Stimulated activated CD8-positive, alpha-beta memory T cell treated with anti-CD3 and anti-CD28 coated beads, Interleukin-12 subunit alpha, Interleukin-12 subunit beta, amount 100 ng/mL, for 1 hour (primary cell): Measurements from ENCODE around the gene ECPAS.
"Not testable (repeated sequence)": the region's sequence is repeated elsewhere in the genome, so short reads cannot be mapped to it uniquely, and the experiment has no call there.

Experiments
- DNase-seq: peaks from one replicate; pipeline ENCODE4 v3.0.0-alpha.2; 2020; ENCODE audit warnings: low read depth

Gene ECPAS

DNA sequence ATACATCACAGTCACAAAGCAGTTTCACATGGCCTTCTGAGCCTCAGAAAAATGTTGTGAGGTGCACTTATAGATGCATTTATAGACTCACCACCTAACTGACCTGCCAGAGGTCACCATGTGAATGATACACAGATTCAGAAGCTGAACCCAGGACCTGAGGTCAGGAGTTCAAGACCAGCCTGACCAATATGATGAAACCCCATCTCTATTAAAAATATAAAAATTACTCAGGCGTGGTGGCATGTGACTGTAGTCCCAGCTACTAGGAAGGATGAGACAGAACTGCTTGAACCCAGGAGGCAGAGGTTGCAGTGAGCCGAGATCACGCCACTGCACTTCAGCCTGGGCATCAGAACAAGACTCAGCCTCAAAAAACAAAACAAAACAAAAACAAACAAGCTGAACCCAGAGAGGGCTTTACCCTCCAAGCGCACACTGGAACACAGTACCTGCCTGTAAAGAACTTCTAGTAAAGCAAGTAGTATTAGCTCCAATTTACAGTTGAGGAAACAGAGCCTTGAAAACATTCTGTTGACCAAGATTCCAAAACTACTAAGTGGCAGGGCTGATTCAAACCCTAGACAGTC is 16.3 kb downstream of the ECPAS start:
- no peak for DNase-seq

DNA sequence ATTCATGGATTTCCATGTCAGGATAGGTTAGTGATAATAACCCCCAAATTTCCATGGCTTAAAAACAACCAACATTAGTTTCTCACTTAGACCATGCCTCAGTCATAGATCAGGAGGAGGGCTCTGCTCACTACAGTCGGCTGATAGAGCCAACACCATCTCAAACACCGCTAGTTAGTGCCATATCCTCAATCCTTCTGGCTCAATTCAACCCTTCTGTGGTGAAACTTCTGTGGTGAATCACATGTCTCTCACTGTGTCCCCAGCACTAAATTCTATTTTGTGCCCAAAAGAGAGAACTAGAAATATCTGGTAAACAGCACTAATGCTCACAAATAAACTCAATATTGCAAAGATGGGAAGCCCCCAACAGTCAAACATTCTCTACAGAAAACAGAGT is 21.1 kb downstream of the ECPAS start:
- no peak for DNase-seq

DNA sequence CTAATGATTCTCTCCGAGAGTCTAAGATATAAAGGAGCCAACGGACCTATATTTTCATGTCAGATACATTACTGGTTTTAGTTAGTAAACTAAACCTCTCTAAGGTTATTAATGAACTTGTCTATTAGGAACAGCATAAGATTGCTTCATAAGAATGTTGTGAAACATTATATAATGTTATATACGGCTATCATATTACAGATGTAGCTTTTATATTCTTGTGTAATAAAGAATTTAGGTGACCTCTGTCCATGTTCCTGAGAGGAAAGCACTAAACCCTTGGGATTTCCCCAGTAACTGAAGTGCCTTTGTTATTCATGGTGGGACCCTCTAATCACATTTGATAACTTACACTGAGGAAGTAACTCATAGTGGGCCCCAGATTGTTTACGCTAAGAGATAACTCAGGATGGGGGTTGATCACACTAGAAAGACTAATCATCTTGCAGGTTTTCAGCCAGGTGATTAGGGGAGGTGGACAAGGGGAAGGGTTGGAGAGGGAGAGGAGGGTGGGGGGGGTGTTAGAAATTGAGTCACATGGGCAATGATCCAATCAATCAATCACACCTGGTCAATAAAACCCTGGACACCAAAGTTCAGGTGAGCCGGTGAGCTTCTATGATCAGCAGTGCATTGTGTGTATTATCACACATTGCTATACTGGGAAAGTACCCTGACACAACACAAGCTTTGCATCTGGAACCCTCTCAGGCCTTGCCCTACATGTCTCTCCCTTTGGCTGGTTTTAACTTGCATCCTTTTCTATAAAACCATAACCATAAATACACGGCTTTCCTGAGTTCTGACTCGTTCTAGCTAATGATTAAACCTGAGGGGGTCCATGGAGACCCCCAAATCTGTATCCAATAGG is 25.8 kb downstream of the ECPAS start:
- DNase-seq = no peak

DNA sequence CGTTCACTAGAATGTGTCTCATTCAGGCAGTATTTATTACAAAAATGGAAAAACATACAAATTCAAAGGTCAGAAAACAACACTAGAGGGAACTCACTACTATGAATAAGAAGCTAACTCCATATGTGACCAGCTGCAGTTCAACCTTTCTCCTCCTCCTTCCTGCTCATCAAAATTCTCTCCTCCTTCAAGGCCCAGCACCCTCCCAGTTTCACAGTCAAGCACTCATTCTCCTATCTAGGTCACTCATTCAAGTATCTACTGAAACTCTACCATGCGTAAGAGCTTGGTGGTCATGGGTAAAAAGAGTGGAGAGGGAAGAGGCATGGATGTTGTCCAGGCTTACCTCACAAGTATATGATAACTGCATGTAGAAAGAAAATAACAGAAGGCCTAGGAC is 27.7 kb downstream of the ECPAS start:
- DNase-seq = no peak

DNA sequence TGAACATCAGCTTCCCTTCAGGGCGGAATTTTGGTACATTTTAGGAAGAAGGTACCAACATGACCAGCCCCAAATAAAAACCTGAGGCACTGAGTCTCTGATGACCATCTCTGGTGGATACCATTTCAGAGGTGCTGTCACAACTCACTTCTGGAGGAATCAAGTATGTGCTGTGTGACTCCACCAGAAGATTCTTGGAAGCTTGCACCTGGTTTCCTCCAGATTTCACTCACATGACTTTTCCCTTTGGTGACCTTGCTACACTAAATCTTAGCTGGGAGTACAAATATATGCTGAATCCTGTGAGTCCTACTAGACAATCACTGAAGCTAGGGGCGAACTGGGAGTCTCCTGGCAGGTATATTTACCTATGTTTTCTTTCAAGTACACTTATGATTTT is 28.5 kb downstream of the ECPAS start:
- no peak for DNase-seq

DNA sequence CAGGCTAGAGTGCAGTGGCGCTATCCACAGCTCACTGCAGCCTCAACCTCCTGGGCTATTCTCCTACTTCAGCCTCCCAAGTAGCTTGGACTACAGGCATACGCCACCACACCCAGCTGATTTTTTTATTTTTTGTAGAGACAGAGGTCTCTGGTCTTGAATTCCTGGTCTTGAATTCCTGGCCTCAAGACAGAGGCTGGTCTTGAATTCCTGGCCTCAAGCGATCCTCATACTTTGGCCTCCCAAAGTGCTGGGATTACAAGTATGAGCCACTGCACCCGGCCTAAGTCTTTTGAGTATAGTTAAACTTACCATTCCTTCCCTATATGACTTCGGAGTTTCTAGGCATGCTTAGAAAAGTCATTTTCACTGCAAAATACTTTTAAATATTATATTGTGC is 29.4 kb downstream of the ECPAS start:
- no peak for DNase-seq

DNA sequence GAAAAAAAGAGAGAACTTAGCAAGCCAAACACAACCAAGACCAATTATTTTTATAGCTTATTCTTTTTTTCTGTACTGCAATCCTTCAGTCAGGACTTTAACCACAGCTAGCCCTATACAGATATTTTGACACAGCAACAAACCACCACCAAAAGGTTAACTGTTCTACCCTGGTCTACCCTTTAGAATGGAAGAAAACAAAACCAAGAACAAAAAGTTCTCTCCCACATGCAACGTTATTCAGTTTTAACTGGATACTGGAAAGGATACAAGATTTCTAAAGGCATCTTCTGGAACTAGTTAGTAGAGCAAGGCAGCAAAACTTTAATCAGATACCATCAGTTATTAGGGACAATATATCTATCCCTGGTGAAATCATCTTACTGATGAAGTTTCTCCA is 32.6 kb downstream of the ECPAS start:
- DNase-seq = no peak

DNA sequence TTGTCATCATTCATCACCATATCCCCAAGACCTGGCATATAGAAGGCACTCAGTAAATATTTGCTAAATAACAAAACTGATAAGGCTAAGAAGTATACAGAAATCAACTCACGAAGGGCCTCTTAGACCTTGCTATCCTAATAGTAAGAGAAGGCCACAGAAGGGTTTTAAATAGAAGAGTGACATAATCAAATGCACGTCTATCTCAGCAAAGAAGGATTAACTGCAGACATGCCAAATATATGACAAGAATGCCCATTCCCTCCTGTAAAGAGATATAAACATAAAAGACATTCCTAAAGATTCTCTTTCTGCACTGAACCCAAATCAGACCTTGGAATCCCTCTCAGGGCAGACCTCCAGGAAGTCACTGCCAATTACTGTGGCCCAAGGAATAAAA is 34.1 kb downstream of the ECPAS start:
- DNase-seq = no peak

DNA sequence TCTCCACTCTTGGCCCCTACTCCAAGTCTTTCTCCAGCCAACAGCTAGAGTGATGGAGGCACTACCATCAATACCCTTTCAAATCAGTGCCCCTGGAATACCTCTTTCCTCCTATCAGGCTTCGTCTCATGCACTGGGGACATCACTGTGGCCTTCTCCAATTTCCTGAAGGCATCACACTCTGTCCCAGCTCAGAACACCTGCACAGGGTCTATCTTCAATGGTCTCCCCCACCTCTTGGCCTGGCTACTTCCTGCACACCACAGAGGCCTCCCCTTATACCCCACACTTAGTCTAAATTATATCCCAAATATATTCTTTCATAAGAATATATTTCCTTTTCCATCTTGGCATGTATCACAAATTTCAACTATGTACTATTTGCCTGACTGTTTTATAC is 34.5 kb downstream of the ECPAS start:
- no peak for DNase-seq

DNA sequence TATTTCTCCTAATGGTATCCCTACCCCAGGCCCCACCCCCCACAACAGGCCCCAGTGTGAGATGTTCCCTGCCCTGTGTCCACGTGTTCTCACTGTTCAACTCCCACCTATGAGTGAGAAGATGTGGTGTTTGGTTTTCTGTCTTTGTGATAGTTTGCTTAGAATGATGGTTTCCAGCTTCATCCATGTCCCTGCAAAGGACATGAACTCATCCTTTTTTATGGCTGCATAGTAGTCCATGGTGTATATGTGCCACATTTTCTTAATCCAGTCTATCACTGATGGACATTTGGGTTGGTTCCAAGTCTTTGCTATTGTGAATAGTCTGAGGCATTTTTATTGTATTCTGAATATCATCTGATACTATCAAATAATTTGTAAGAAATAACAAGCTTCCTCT is 38.4 kb downstream of the ECPAS start:
- DNase-seq = not testable (repeated sequence)

DNA sequence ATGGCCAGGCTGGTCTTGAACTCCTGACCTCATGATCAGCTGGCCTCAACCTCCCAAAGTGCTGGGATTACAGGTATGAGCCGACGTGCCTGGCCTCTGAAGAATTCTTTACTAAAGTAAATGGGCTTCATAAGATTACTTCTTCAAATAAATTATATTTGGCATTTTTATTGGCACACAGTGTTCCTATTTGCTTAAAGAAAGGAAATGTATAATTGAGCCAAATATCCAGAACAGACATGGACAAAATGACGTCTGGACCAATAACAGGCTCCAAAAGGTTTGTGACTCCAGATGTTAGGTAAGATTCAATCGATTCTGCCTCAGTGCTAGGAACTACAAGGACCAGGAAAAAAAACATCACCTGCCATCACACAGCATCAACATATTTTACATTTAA is 40.7 kb downstream of the ECPAS start:
- no peak for DNase-seq

DNA sequence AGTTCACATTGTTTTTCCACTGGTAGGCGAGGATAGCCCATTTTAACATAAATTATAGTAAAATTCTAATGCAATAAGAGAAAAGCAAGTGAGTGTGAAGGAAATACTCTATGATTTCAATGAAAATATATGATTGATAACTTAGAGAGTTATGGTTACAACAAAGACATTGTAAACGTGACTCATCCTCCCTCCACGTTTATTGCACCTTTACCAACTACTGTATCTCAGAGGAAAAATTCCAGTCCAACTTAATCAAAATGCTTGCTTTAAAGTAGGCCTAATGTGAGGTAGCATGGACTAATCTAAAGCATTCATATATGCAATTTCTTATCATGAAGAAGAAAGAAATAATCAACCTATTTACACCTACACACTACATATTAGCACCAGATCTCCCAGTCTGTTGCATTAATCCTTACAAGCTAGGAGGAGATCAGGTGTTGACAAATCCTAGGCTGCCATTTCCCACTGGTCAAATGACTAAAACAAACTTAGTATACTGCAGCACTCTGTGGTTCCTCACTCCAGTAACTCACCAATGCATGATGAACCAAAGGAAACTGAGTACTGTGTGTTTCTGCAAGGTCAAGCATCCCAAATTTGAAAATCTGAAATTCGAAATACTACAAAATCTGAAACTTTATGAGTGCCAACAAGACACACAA is 41.7 kb downstream of the ECPAS start:
- no peak for DNase-seq

DNA sequence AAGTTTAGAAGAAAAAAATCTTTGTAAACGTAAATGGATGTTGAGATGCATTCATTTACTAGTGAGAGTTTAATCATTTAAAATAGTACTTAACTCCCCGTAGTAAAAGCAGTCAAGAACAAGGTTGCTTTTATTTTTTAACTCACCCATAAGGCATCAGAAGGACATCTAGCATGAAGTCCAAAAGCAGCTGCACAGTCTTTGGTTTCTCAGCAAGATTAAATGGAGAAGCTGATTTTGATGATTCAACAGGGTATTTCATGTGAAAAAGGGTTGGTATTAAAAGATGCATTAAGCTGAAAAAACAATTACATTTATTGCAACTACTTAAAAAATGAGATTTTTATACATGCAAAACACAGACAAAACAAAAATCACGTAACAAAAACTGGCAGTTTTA is 44.0 kb downstream of the ECPAS start:
- no peak for DNase-seq

DNA sequence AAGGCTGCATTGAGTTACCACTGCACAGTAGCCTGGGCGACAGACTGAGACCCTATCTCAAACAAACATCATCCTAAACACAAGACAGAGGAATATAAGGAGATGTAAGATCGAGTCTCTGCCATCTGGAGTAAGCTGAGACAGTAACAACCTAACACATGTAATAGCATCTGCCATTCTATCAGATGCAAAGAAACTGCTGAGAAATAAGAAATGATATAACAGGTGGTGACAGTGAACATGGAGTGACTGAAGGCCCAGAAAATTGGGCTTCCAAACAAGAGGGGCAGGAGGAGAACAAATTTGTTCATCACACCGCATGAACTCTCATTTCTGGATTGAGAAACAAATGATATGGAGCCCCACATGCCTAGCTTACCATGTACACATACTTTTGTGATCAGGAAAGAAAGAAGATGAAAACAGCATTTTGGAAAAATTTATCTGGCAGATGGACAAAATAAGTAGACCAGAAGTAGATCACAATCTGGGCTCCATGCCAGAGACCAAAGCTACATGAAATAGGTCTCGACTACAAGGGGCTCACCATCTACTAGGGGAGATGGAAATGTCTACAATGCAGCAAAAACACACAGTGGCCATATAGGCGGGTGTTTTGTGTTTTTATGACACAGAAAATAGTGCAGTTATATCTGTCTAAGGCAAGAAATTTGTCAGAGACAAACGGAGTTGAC is 45.5 kb downstream of the ECPAS start:
- DNase-seq = no peak

DNA sequence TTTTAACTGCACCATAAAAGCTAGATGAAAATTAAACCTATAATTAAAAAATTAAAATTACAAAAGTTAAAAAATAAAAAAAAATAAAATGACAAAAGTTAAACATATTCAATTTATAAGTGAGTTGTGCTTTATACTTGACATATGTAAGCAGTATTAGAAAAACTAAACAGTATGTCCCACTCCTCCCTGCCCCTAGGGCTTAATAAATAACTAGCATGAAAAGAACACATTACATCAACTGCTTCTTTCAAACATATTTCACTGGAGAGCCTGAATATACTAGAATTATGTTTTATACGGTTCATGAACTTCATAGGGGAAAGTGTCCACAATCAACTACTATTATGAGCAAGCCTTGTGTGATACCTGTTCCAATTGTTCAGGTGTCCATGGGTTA is 47.6 kb downstream of the ECPAS start:
- DNase-seq = no peak

DNA sequence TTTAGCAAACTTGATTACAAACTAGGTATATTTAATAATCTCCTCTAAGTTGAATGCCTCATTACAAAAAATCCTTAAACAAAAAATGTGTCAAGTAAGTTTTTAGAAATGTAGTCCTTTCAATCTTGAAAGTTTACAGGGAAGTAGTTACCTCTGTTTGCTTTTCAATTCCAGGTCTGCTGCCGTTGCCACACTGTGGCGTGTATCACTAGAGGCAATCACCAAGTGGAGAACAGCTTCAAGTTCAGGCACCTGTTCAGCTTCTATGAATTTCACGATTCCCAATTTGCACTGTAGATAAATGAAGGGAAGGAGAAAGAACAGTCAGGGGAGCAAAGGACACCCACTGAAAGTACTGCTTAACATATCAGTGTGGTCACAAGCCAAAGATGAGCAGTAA is 51.1 kb downstream of the ECPAS start:
- DNase-seq = no peak

DNA sequence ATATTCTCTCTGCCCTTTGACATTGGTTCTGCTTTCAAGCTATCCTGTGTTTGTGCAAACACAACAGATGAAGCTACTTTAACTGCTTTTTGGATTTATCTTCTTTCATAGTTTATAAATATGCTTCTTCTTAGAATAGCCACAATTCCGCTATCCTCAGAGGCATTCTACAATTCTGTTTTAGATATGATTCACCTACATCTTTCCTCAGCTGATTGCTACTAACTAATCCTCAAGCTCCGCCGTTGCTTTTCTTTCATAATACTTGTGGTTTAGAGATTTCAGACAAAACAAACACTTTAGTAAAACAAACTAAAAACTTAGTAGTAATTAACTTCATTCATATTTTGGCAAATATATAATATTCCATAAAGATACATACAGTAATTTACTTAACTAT is 52.5 kb downstream of the ECPAS start:
- DNase-seq = no peak

DNA sequence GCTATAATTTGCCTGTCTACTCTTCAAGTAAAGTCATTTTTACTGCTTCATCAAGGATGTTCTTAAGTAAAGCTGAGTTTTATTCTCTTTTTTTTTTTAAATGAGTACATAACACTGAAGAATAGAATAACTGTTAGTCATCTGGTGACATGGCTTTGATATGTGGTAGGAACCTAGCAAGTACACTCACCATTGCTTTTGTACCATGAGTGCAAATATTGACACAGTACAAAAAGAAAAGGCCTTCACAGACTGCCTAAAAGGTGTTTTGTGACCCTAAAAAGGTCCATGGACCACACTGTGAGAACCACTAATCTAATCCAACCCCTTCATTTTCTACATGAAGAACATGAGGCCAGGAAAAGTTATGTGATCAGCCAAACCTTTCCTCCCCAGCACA is 55.0 kb downstream of the ECPAS start:
- no peak for DNase-seq

DNA sequence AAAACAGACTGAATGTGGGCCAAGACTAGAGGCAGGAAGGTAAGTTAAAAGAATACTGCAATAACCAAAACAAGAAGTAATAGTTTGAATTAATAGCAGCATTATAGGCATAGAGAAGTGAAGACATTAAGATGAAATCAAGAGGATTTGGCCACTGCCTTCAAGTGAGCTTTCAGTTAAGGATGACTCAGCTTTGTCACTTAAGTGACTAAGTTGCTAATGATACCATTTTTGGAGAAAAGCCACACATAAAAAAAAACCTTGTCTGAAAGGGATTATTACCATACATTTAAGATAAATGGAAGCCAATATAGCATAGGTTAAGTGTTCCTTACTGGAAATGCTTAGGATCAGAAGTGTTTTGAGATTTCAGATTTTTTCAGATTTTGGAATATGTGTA is 57.0 kb downstream of the ECPAS start:
- no peak for DNase-seq

DNA sequence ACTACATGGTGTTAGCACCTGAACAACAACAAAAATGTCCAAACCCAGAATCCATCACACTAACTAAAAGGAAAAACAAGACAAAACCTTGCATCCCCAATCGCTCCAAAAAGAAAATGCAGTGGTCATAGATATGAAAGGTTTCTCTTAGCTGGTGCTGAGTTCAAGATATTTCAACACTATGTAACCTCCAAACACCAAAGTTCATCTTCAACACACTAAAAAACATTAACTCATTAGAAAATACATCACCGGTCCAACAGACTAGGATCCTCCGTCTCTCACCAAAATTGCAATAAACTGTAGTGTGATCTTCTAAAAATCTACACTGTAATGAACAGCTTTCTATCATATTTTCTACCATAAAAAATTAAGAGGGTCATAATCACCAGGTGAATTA is 60.8 kb downstream of the ECPAS start:
- no peak for DNase-seq

DNA sequence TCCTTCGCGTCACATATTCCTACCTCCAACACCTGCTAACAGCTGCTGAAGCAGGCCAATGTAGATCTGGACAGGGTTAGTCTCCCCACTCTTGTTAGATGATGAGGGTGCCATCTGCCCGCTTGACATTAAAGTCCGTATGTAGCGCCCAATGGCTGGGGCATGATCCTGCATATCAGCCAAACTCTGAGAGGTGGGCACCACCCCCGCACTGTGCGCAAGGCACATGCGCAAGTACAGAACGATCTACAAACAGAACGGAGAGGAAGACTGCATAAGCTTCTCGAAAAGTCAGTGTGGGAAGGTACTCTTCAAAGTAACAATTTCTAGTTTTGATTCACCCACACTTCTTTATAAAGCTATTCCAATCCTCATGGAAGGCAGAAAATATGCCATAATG is 69.8 kb downstream of the ECPAS start:
- no peak for DNase-seq

DNA sequence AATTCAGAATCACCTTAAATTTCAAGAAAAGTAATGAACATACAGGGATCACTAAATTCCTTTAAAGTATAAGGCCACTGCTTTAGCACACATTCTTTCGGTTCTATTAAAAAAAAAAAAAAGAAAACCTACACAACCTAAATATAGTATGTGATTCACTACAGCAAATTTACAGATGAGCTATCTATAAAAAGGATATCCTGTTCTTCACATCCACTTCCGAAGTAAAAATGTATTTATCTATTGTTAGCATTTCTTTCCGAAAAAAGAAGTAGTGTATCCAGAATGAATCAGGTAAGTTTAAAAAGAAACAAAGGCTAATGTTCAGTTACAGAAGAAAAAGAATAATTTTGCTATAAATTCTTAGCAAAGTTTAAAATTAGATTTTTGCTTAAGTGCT is 70.2 kb downstream of the ECPAS start:
- no peak for DNase-seq

DNA sequence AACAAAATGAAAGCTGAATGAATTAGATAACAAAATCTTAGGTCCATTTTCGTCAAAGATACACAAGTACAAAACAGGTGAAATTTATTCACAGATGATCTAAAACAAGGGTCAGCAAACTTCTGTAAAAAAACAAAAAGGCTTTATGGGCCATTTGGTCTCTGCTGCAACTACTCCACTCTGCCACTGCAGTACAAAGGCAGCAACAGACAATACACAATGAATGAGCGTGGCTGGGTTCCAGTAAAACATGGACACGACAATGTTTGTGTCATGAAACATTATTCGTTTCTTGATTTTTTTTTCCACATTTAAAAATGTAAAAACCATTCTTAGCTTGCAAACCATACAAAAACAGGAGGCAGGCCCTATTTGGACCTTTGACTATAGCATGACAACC is 71.9 kb downstream of the ECPAS start:
- no peak for DNase-seq
